ENCODE data around the gene COL4A3.

DNA sequence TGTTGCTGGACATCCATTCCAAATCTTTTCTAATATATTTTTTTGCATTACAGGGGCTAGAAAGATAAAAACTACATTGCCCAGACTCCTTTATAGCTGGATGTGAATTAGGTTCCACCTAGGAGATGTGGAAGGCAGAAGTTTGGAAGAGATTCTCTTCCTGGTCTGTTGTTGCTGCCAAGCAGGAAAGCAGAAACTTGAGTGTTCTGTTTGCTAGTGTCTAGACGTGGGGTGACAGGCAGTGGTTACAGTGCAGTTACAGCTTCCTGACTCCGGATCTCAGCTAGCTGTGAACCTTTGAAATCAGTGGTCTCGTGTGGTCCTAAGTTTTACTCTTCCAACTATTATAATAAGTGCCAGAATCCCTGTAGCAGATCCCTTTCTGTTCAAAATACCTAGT, 46.6 kb upstream of the COL4A3 start:
- TF ChIP-seq, protein P1, sequence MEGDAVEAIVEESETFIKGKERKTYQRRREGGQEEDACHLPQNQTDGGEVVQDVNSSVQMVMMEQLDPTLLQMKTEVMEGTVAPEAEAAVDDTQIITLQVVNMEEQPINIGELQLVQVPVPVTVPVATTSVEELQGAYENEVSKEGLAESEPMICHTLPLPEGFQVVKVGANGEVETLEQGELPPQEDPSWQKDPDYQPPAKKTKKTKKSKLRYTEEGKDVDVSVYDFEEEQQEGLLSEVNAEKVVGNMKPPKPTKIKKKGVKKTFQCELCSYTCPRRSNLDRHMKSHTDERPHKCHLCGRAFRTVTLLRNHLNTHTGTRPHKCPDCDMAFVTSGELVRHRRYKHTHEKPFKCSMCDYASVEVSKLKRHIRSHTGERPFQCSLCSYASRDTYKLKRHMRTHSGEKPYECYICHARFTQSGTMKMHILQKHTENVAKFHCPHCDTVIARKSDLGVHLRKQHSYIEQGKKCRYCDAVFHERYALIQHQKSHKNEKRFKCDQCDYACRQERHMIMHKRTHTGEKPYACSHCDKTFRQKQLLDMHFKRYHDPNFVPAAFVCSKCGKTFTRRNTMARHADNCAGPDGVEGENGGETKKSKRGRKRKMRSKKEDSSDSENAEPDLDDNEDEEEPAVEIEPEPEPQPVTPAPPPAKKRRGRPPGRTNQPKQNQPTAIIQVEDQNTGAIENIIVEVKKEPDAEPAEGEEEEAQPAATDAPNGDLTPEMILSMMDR (IDR thresholded peaks at IDR 0.05) = no peak
- TF ChIP-seq POLR2A (IDR thresholded peaks at IDR 0.05) = no peak

Data from adrenal gland (tissue), 5 donors.